Stimulated activated CD4-positive, alpha-beta T cell treated with anti-CD3 and anti-CD28 coated beads, Interleukin-4, amount 100 ng/mL, for 48 hours (primary cell): ENCODE data around the gene PCGF1.
A peak's percentile ranks its signal among the peaks of the same experiment; 100 is the strongest.
"Not testable (repeated sequence)": the region's sequence is repeated elsewhere in the genome, so short reads cannot be mapped to it uniquely, and the experiment has no call there.

Source experiments
- DNase-seq, 2 donors: peaks; one replicate each; pipeline ENCODE4 v3.0.0-alpha.2; 2020; ENCODE audit warnings: low read depth in 2 of 2

PCGF1 gene

DNA sequence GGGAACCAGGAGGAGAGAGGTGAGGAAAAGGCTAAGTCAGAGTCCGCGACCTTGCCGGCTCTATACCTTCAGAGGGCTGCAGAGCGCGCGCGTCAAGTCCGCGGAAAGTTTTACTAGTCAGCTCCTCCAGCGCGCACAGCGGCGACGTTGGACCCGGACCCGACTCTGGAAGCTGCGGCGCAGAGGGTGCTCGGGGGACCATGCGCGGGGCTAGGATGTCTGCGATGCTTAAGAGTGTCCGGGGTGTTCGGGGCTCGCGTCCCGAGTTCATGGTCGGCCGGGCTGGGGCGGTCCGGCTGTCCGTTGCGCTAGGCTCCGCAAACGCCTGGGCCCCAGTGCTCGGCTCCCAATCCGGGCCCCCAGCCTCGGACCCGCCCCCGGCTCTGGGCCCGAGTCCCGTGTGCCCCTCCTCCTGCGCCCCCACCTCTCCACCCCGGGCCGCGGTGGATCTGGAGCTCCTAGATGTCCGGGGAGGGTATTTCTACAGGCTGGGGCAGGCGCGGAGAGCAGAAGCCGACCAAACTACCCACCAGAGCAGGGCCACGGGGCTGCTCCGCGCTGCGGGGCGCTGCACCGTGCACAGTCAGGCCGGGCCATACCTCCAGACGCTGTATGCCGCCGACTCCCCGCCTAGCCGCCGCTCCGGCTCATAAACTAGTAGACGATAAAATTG is 8.1 kb downstream of the PCGF1 start, which contains the start of gene LBX2:
LBX2 (minus strand) TSS at position 337 of the 673 bp plus-strand sequence; CDS start at position 271, 66 bp downstream.
- peak in 1 of 2 donors; percentile 43 for DNase-seq

DNA sequence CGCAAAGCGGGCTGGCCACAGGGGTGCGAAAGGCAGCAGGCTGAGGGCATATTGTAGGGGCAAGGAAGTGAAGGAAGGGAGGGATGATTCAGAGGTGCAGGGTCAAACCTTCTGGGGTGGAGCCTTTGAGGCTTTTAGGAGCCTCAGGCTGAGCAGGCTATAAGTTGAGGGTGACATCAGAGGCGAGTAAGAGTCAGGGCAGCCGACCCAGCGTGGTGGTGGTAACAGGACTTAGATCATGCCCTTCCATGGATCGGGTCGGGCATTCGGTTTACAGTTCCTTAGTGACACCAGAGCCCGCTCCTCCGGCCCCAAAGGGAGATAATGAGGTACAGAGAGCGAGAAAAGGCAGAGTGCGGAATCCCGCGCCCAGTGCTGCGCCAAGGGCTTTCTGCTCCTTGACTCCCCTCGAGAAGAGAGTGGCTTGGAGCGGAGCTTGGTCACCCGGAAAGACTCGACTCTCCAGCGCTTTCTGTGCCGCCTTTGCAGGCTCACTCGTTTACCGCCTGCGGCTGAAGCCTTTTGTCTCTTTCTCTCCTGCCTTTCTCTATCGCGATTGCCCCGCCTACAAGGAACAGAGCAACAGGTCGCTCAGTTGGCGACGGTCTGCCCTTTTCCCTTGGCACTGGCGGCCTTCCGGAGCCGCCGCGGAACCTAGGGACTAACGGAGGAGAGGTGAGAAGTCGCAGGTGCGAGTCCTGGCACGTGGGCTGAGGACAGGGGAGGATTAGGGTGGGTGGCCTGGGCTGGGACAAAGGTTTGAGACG is 8.8 kb downstream of the PCGF1 start:
- DNase-seq = no peak

DNA sequence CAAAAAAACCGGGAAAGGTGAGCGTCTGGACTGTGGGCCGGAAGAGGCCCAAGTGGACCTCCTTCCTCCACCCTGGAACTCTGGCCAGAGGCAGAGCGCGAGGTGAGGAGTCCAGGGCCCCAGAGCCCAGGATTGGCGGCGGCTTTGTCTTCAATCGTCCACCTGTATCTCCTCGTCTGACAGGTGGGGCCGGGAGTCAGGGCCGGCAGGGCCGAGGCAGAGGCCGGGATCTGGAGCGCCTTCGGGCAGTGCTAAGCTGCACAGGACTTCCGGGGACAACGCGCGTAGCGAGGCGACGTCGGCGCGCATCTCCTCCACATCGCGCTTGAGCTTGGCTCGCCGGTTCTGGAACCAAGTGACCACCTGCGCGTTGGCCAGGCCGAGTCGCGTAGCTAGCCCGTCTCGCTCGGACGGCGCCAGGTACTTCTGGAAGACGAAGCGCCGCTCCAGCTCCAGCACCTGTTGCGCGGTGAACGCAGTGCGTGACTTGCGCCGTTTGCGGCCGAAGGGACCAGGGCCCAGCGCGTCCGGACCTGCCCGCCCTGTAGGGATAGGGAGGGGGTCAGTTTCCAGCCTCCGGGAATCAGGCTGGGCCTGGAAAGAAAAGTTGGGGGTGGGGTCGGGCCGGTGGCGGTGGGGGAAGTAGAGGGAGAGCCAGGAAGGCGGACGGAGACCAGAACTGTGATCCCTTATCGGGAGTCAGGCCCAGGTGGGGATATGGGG is 9.6 kb downstream of the PCGF1 start:
- DNase-seq = peak in 1 of 2 donors; percentile 17

DNA sequence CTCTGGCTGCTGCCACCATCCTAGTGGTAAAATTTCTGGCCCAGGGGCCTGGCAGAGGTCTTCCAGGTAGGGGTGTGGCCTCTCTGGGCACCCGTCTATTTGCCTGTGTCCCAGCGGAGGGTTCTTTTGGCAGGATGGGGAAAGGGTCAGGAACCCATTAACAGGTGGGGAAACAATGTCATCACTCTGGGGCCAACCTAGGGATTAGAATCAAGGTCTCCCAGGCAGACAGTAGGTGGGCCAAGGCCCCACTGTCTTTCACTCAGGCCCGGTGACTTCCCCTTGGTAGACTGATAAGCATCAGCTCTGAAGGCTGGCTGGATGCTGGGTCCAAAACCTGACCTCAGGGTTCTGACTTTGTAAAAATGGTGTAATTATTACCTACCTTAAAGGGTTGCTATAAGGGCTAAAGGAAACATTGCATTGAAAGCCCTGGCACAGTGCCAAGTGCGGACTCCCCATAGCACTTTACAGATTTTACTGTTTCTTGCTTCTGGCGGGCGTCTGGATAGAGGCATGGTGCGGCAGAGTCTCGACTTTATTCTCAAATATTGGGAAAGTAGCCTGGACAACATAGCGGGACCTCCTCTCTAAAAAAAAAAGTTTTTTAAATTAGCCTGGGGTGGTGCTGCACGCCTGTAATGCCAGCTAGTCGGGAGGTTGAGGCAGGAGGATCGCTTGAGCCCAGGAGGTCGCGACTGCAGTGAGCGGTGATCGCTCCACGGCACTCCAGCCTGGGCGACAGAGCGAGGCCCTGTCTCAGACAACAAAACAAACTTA is 10.3 kb downstream of the PCGF1 start:
- DNase-seq = no peak

DNA sequence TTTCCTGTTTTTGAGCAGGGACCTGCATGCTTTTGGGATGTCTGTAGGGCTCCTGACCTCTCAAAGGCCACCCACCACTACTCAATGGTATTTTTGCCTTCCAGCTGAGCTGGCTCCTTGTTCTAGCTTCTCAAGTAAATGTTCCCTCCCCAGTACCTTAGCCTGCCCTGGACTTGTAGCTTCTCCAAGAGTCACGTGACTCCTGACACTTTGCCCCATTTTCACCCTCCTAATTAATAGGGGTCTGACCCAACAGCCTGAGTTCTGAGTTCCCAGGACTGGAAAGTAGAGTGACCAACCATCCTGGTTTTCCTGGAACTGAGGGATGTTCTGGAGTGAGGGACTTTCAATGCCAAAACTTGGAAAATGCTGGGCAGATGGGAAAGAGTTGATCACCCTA is 12.1 kb downstream of the PCGF1 start:
- DNase-seq = no peak

DNA sequence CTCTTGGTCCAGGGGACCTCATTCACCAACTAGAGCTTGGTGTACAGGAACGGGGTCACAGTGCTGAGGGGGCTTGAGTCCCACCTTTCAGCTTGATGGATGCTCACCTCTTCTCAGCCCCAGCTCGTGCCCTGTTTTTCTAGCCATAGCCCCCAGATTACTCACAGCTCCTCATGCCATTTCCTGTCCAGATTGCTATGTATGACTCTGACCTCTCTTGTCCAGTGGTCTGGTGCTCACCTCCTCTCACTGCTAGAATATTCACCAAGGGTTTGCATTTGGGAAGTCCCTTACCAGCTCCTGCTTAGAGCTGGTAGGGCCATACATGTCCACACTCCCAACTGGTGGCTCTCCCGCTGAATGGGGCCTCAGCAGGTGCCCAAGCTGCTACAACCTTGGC is 13.9 kb downstream of the PCGF1 start:
- no peak for DNase-seq

DNA sequence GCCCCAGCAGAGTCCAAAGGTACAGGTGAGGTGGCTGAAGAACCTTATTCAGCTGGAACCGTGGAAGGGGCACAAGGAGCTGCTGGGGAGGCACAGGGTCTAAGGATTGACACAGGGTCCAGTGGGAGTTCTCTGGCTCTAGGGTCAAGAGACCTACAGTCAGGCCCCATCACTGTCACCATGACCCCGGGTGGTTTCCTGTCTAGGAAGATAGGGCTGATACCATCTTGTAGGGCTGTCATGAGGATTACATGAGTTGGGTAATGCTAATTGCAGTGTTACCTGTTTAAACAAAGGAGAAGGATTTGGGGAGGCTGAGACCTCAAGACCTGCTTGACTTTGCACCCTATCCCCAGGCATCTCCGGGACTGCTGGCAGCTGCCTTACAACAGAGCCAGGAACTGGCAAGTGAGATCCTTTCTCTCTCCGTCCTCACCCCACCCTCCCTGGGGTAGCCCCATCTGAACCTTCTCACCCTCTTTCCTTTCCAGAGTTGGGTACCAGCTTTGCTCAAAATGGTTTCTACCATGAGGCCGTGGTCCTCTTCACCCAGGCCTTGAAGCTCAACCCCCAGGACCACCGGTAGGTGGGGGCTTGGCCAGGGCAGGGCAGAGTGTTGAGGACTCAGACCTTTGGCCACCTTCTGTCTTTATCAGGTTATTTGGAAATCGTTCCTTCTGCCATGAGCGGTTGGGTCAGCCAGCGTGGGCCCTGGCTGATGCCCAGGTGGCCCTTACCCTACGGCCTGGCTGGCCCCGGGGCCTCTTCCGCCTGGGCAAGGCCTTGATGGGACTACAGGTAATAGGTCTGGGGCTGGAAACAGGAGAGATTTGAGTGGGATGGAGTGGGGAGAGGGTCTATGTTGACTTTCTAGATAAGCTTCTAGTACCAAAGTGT is 15.6 kb downstream of the PCGF1 start:
- no peak for DNase-seq

DNA sequence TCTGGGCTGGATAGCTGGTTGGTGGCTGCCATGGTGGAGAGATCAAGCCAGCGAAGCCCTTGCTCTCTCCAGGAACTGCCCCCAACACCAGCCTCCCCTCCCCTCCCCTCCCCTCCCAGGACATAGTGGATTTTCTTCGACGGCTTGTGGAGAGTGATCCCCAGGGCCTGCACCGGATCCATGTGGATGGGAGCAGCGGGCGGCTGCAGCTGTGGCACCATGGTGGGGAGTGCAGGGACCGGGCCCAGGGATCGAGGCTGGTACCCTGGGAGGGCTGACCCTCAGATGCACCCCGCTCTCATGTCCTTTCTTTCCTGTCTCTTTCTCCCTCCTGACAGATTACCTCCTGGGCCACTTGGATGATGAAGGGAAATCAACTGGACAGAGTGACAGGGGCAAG is 17.6 kb downstream of the PCGF1 start:
- DNase-seq = no peak

DNA sequence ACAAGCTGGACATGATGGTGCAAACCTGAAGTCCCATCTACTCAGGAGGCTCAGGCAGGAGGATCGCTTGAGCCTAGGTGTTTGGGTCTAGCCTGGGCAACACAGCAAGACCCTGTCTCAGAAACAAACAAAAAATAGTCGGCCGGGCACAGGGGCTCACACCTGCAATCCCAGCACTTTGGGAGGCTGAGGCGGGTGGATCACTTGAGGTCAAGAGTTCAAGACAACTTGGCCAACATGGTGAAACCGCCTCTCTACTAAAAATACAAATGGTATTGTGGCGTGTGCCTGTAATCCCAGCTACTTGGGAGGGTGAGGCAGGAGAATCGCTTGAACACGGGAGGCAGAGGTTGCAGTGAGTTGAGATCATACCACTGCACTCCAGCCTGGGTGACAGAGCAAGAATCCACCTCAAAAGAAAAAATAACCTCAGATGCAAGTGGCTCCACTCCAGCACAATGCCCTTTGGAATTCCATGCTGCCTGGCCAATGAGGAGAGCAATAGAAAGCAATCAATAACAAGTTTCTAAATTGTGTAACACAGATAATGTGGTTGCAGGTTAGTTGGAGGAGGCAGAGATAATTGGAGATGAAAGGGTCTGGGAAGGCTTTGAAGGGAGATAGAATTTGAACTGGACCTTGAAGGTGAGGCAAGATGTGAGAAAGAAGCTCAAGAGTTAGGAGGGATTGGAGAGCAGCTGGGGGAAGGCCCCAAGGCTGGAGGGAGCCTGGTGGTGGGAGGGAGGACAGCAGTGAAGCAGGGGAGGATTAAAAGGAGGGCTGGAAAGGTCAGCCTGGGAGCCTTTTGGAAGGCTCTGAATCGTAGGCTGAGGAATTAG is 18.6 kb downstream of the PCGF1 start:
- no peak for DNase-seq

DNA sequence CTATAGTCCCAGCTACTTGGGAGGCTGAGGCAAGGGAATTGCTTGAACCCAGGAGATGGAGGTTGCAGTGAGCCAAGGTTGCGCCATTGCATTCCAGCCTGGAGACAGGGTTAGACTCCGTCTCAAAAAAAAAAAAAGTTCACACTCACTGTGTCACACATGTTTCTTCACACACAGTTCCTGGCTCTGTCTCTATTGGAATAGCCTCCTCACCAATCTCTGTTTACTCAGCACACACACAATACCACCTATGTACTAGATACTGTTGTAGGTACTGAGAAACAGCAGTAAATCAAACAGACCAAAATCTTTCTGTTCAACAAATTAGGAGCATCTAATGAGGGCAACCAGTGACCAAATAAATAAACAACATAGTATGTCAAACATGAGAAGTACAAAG is 21.4 kb downstream of the PCGF1 start:
- DNase-seq = no peak

DNA sequence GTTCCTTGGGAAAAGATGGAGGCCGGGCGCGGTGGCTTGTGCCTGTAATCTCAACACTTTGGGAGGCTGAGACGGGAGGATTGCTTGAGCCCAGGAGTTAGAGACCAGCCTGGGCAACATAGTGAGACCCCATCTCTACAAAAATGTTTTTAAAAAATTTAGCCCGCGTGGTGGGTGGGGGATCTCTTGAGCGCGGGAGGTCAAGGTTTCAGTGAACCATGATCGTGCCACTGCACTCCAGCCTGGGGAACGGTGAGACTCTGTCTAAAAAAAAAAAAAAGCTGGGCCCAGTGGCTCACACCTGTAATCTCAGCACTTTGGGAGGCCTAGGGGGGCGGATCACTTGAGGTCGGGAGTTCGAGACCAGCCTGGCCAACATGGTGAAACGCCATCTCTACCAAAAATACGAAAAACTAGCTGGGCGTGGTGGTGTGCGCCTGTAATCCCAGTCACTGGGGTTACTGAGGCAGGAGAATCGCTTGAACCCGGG is 23.8 kb downstream of the PCGF1 start:
- DNase-seq = not testable (repeated sequence)

DNA sequence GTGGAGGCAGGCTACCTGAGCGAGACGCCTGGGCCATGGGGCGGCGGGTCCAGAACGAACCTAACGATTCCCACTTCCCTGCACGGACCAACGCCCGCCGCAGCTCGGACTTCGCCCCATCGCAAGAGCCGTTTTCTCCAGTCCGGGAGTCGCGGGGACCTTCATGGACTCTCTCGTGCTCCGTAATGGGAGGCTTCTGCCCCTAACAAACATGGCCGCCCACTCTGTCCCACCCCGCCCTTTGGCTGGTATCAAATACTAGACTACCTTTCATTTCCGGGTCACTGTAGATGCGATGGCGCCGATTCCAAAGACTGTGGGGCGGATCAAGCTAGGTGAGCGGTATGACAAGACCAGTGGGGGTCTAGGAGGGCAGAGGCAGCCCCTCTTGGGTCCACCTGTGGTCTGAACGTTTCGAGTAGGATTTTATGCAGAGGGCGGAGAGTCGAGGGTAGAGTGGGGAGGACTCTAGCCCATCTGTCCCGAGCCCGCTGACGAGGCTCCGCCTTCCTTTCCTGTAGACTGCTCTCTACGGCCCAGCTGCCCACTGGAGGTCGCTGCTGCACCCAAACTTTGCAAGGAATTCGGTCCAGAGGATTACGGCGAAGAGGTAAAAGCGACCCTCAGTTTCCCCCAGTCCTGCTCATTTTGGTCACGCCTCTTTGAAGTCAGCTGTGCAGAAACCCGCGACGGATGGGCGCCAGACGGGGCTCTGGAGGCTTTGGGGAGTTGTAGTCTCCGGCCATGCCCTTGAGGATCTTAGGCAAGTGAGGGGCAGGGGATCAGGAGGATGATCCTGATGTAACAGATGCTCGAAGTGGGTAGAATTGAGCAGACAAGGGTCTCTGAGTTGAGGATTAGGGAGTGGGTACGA is 24.5 kb downstream of the PCGF1 start, which contains the start of the genes CCDC142 and TTC31:
CCDC142 (minus strand) TSS at position 198 of the 874 bp plus-strand sequence; CDS start at position 37, 161 bp downstream.
TTC31 (plus strand) TSS at position 281 of the 874 bp plus-strand sequence; CDS start at position 296, 15 bp downstream.
- DNase-seq = peak; percentile 84 to 92

DNA sequence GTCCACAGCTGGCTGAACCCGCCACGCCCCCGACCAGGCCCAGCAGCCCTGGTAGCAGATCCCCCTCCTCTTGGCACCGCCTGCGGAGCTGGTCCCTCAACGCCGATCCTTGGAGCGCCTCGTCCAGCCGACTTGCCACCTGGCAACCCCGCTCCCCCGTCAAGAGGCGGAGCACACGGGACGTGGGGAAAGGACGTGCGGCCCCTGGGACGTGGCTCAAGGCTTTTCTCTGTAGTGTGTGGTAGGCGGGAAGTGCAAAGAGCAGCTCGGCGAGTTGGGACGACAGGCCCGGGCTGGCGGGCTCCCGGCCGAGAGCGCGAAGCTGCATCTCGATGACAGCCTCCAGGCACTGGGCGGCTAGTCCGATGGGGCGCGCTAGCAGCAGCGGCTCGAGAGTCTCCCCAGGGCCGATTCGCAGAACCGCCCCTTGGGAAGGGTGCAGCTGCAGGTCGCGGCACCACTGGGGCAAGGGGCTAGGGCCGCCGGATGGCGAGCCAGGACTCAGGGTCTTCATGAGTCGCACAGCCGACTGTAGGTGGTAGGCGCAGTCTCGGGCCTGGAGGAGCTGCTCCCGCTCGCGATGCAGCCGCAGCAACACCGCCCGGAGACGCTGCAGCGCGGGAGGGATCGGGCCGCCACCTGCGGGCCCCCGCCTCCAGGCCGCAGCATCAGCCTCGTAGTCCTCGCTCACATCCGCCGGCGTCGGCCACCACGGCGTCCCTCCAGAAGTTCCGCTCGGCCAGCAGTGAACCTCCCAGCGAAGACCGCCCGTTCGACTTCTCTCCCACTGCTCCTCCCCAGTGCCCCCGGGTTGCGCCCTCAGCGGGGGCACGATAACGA is 25.3 kb downstream of the PCGF1 start:
- DNase-seq = peak in 1 of 2 donors; percentile 44

DNA sequence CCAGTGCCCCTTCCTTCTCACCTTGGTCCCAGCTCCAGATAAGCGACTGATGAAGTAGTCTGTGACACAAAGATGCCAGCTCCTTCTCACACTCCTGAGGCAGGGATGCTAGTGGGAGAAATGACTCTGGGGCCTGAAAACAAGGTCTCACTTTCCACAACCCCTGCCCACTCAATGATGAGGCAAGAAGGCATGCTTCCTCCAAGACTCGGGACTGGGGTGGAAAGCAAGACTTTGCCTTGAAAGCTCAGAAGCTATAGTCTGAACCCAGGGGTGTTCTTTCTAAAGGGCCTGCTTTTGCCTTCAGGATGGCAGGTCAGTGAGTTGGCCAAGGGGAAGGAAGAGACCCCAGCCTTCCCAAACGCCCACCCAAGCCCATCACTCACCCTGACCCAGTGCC is 26.1 kb downstream of the PCGF1 start:
- no peak for DNase-seq

DNA sequence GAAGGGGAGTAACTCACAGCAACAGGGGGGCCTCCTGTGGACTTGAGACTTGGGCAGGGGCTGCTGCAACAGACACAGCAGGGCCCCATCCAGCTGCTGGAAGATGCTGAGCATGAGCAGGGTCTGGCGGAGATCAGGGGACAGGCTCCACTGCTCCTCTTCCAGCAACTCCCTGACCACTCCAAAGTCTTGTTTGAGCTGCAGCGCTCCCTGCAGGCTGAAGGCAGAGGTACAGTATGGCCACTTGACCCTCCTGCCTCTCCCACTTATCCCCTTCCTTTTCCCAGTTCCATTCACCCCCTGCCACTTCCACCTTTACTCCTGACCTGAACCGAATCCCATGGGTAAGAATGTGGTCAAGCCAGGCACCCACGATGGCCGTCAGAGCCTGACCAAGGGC is 32.6 kb downstream of the PCGF1 start:
- no peak for DNase-seq

DNA sequence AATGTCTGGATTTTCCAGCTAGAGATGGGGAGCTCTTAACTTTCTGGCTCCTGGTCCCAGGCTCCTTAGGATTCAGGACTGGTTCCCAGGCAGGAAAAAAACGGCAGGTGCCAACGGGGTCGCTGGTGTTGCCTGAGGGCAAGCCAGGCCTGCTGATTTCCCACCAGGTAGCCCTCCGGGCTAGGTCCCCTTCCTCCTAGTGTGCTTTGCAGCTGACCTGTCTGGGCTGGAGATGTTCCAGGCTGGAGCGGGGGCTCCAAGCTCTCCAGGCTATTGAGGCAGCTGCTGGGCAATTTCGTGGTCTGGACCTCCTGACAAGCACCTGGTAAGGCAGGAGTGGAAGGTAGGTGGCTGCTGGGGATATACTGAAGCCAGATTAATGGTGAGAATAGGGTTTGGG is 33.0 kb downstream of the PCGF1 start:
- no peak for DNase-seq

DNA sequence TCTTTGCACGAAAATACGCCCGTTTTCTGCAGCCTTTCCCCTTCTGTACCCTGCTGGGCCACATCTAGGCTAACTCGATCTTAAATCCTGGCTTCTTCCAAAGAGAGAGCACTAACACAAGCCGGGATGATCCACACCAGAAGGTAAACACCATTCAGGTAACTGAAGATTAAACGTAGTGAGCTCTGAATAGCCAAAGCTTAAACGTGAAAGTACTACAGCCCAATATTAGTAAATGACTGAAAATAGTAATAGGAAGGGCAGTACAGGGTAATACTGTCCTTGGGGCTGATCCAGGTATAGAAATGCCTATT is 34.6 kb downstream of the PCGF1 start:
- DNase-seq = no peak
